Endothelial cell of umbilical vein (primary cell): ENCODE results near the gene DCPS. TPM values are rescaled to one million over a fixed set of nuclear protein-coding genes. Genes with fewer than 3 reads are reported as not detected.

Source experiments
- BruUV-seq: library from RNA; stranded (reverse); fragments of 400-500 nt; replicated peaks from 2 replicates; lab custom pipeline; 2021; lab: Mats Ljungman, UMichigan
- CTCF ChIA-PET: fragments of 300-600, 350-600 bp; sonication (Branson Sonifier 250); formaldehyde crosslinking; loops from one replicate; lab custom pipeline; 2021; ENCODE audit warnings: antibody characterized with exemption, inconsistent platforms; lab: Charles Lee
- POLR2A ChIA-PET: fragments of 300-600, 350-600 bp; sonication (Branson Sonifier 250); formaldehyde crosslinking; loops from one replicate; lab custom pipeline; 2021; ENCODE audit warnings: antibody characterized with exemption, inconsistent platforms; lab: Charles Lee
- DNase-seq: peaks from one replicate; pipeline ENCODE4 v3.0.0-alpha.2; 2011; ENCODE audit warnings: low read depth, low spot score
- FAIRE-seq: peaks from 2 replicates; lab custom pipeline; 2011; peaks lifted over from hg19 to GRCh38; lab: Jason Lieb, UNC
- H2AFZ ChIP-seq: 2 replicates; pipeline ENCODE4 v1.6.0; 2012; ENCODE audit warnings: low read depth, low read length, control low read depth, inconsistent platforms
- H3K27ac ChIP-seq: 2 replicates; pipeline ENCODE4 v1.5.1; 2011; ENCODE audit warnings: low read depth, mild to moderate bottlenecking, control low read depth, low read length, moderate library complexity; ENCODE audit not compliant: insufficient read depth
- H3K27me3 ChIP-seq, 2 experiments: 2 replicates each; pipeline versions ENCODE4 v1.6.0 to v1.6.1; 2011; ENCODE audit warnings: low read length in 2 of 2, mixed read lengths in 1 of 2; ENCODE audit not compliant: control insufficient read depth in 2 of 2, insufficient read depth in 2 of 2
- H3K36me3 ChIP-seq, 2 experiments: 2 replicates in 1 of 2; 3 replicates in 1 of 2; pipeline ENCODE4 v1.5.1; 2011; ENCODE audit warnings: low read length in 2 of 2, mild to moderate bottlenecking in 1 of 2, moderate library complexity in 1 of 2; ENCODE audit not compliant: control insufficient read depth in 2 of 2, insufficient read depth in 2 of 2; ENCODE audit errors: extremely low read depth in 1 of 2
- H3K4me1 ChIP-seq: 3 replicates; pipeline ENCODE4 v1.5.1; 2011; ENCODE audit warnings: mild to moderate bottlenecking, low read length; ENCODE audit not compliant: control insufficient read depth, insufficient read depth; ENCODE audit errors: extremely low read depth
- H3K4me2 ChIP-seq: 2 replicates; pipeline ENCODE4 v1.6.1; 2011; ENCODE audit warnings: low read length, control low read depth, mixed read lengths; ENCODE audit not compliant: insufficient read depth
- H3K4me3 ChIP-seq, 3 experiments: fragments of 200-600 bp in 1 of 3; sonication (generic), shearing (Covaris generic) in 1 of 3; replicated peaks in 1 of 3; 2 replicates each; pipeline ENCODE4 v1.5.1; 2011 to 2016; ENCODE audit warnings: control low read depth in 3 of 3, low read length in 3 of 3, mild to moderate bottlenecking in 2 of 3, inconsistent platforms in 1 of 3, low read depth in 1 of 3, moderate library complexity in 1 of 3; ENCODE audit not compliant: insufficient read depth in 1 of 3
- H3K79me2 ChIP-seq: 2 replicates; pipeline ENCODE4 v1.6.0; 2012; ENCODE audit warnings: low read length, inconsistent platforms; ENCODE audit not compliant: control insufficient read depth, insufficient read depth
- H3K9ac ChIP-seq: replicated peaks from 2 replicates; pipeline ENCODE3; 2011; ENCODE audit warnings: low read length, control low read depth; ENCODE audit not compliant: insufficient read depth; ENCODE audit errors: extremely low read depth
- H3K9me1 ChIP-seq: replicated peaks from 3 replicates; pipeline ENCODE4 v1.6.0; 2011; ENCODE audit warnings: mild to moderate bottlenecking, low read length; ENCODE audit not compliant: control insufficient read depth, insufficient read depth; ENCODE audit errors: extremely low read depth
- H3K9me3 ChIP-seq: replicated peaks from 2 replicates; pipeline ENCODE4 v1.5.1; 2012; ENCODE audit warnings: low read length, inconsistent platforms; ENCODE audit not compliant: control insufficient read depth, insufficient read depth
- H4K20me1 ChIP-seq: replicated peaks from 2 replicates; pipeline ENCODE3; 2011; ENCODE audit warnings: mild to moderate bottlenecking, low read length; ENCODE audit not compliant: control insufficient read depth, insufficient read depth; ENCODE audit errors: extremely low read depth
- CTCF ChIP-seq, 2 donors: IDR thresholded peaks; 1 replicate in 1 of 2; 2 replicates in 1 of 2; pipeline ENCODE4 v1.5.1; 2011; ENCODE audit warnings: low read length in 2 of 2, mild to moderate bottlenecking in 2 of 2, moderate library complexity in 2 of 2, control low read depth in 1 of 2, inconsistent platforms in 1 of 2, low read depth in 1 of 2; ENCODE audit not compliant: insufficient read depth in 1 of 2; ENCODE audit errors: extremely low read depth in 1 of 2
- EZH2 ChIP-seq: IDR thresholded peaks from 2 replicates; pipeline ENCODE4 v1.6.1; 2012; ENCODE audit warnings: borderline replicate concordance, low read depth, mild to moderate bottlenecking, moderate library complexity, low read length, inconsistent platforms; ENCODE audit not compliant: severe bottlenecking
- FOS ChIP-seq: IDR thresholded peaks from 2 replicates; pipeline ENCODE4 v1.6.1; 2011; ENCODE audit warnings: mild to moderate bottlenecking, low read length, moderate library complexity, borderline replicate concordance; ENCODE audit not compliant: insufficient read depth
- GATA2 ChIP-seq: IDR thresholded peaks from 2 replicates; pipeline ENCODE4 v1.7.0; 2011; ENCODE audit warnings: low read depth, mild to moderate bottlenecking, moderate library complexity, mixed read lengths, low read length; ENCODE audit not compliant: insufficient read length, insufficient read depth
- JUN ChIP-seq: IDR thresholded peaks from 2 replicates; pipeline ENCODE4 v1.6.1; 2011; ENCODE audit warnings: borderline replicate concordance, low read depth; ENCODE audit not compliant: insufficient read length, insufficient read depth
- MAX ChIP-seq: IDR thresholded peaks from 2 replicates; pipeline ENCODE4 v1.6.1; 2011; ENCODE audit not compliant: insufficient read depth, insufficient read length
- MYC ChIP-seq: IDR thresholded peaks from one replicate; pipeline ENCODE4 v1.6.1; 2011; ENCODE audit warnings: mild to moderate bottlenecking, low read depth, low read length
- POLR2A ChIP-seq: IDR thresholded peaks from 2 replicates; pipeline ENCODE4 v1.6.1; 2012; ENCODE audit warnings: low read depth, mild to moderate bottlenecking, control low read depth, low read length
- POLR2AphosphoS5 ChIP-seq: IDR thresholded peaks from 2 replicates; pipeline ENCODE4 v1.6.1; 2012; ENCODE audit warnings: low read depth, mild to moderate bottlenecking, control low read depth, low read length, moderate library complexity; ENCODE audit not compliant: insufficient read depth
- dilution Hi-C: fragments of 300-500 bp; cut with MboI; formaldehyde crosslinking; loops from one replicate; pipeline ENCODE4 v1.15.0; 2019; ENCODE audit warnings: low sequenced_read_pairs; ENCODE audit not compliant: extremely low pct_ligation_motif_present
- intact Hi-C: fragments of 100-400 bp; cut with micrococcal nuclease; formaldehyde crosslinking; loops from one replicate; pipeline ENCODE4 v1.10.0; 2022
- polyA plus RNA-seq, 4 experiments: library from polyadenylated mRNA; depleted of rRNA in 3 of 4; stranded (reverse) in 3 of 4; unstranded in 1 of 4; fragments of >200 nt; gene quantifications; 2 replicates each; pipeline versions ENCODE4 v1.2.1 to v1.2.3, GENCODE V29; 2011 to 2012; ENCODE audit warnings: missing spikeins in 1 of 4
- total RNA-seq: library from RNA; stranded (reverse); gene quantifications from 2 replicates; pipeline ENCODE4 v1.2.3, GENCODE V29; 2021

Gene DCPS
- total and polyA plus RNA-seq, 2 donors (not counting 3 experiments of a cell fraction or from before 2014, with no cell fraction given), result 19.6 to 36.0 TPM

- FAIRE-seq (peak; percentile 97), DNase-seq (peak; percentile 92)
- H3K4me2 ChIP-seq, result no peak overlapping the region
- ChIA-PET POLR2A (no interaction called here), CTCF (no interaction called here)
- dilution Hi-C loops, result no loop called here
- no peaks in the 10 kb centered on the region for H3K36me3 ChIP-seq
- H3K9me3 ChIP-seq, result no peaks in the 10 kb centered on the region
- H3K27me3 ChIP-seq, result no peaks in the 10 kb centered on the region
- intact Hi-C loops, result no loop called here
- peaks cover 13% of the 10 kb centered on the region for H3K4me1 ChIP-seq
- H3K79me2 ChIP-seq, result no peaks in the 10 kb centered on the region
- no peak for TF ChIP-seq CTCF (IDR thresholded peaks at IDR 0.05; ENCODE audit: extremely low read depth in 1 of 2, insufficient read depth in 1 of 2, low read depth in 1 of 2, low read length in 2 of 2)
- no peak for TF ChIP-seq GATA2
- peak; percentile 51 for TF ChIP-seq FOS
- peak; percentile 59 for TF ChIP-seq JUN
- TF ChIP-seq POLR2AphosphoS5, result no peak
- TF ChIP-seq EZH2, result no peak
- no peak for TF ChIP-seq MYC
- TF ChIP-seq MAX, result no peak
- no peak for TF ChIP-seq POLR2A
- H3K4me3 ChIP-seq, result no peak overlapping the region
- no peak overlapping the region for H2AFZ ChIP-seq
- no peaks in the 10 kb centered on the region for H4K20me1 ChIP-seq
- no TSS peak for BruUV-seq
- H3K27ac ChIP-seq, result no peak overlapping the region
- no peaks in the 10 kb centered on the region for H3K9me1 ChIP-seq
- H3K9ac ChIP-seq, result no peak overlapping the region
These were observed 19.0 kb upstream of the DCPS start for GRCh38 chr11:126284829-126285228.
